HL-60/S4 (cell line): ENCODE measurements around the gene C15orf39.
"Not testable (repeated sequence)": the region's sequence is repeated elsewhere in the genome, so short reads cannot be mapped to it uniquely, and the experiment has no call there.

Source experiments
- in situ Hi-C: fragments of 300-500 bp; cut with MboI; formaldehyde crosslinking; loops from 2 replicates; pipeline ENCODE4 v1.14.3; 2022; ENCODE audit warnings: low sequenced_read_pairs

Gene C15orf39

DNA sequence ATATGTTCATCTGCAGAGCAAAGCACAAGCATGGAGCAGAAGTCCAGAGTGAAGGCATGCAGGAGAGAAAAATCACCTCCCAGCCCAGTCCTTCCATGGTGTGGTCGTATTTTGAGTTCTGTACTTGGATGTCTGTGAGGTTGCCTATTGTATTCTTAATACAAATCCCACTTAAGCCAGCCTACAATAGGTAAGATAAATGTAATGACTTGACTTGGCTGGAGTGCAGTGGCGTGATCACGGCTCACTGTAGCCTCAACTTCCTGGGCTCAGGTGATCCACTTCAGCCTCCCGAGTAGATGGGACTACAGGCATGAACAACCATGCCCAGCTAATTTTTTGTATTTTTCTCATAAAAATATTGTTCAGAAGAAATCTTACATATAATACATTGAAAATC, 49.7 kb downstream of the C15orf39 start:
- in situ Hi-C loops: not testable (repeated sequence)

DNA sequence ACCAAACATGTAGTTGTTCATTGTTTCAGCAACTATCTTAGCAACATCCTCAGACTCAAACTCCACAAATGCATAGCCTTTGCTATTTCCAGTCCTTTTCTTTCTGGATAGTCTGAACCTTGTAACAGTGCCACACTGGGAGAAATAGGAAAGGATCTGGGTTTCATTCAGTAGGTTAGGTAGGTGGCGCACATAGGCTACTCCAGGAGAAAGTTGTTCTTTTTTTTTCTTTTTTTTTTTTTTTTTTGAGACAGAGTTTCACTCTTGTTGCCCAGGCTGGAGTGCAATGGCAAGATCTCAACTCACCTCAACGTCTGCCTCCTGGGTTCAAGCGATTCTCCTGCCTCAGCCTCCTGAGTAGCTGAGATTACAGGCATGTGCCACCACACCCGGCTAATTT, 50.6 kb downstream of the C15orf39 start:
- in situ Hi-C loops: not testable (repeated sequence)

DNA sequence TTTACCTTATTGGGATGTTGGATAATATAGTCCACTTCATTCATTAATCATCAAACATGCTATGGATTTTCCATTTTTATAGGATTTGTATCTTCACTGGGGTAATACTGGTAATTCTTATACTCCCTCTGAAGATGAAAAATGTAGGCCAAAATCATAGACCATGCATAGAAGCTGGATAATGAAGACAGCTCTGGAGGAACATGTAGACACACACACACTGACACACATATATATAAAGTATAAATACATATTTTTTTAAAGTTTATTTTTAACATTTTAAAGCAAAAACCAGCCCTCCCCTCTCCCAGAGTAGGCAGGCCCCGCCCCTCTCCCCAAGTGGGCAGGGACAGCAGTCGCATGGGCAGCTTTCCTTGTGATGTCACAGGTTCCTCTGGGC, 56.4 kb downstream of the C15orf39 start, which contains the start of gene GOLGA6C:
GOLGA6C (plus strand) TSS at position 301 of the 400 bp plus-strand sequence. CDS start 265 bp downstream, outside the sequence.
- in situ Hi-C loops: not testable (repeated sequence)

DNA sequence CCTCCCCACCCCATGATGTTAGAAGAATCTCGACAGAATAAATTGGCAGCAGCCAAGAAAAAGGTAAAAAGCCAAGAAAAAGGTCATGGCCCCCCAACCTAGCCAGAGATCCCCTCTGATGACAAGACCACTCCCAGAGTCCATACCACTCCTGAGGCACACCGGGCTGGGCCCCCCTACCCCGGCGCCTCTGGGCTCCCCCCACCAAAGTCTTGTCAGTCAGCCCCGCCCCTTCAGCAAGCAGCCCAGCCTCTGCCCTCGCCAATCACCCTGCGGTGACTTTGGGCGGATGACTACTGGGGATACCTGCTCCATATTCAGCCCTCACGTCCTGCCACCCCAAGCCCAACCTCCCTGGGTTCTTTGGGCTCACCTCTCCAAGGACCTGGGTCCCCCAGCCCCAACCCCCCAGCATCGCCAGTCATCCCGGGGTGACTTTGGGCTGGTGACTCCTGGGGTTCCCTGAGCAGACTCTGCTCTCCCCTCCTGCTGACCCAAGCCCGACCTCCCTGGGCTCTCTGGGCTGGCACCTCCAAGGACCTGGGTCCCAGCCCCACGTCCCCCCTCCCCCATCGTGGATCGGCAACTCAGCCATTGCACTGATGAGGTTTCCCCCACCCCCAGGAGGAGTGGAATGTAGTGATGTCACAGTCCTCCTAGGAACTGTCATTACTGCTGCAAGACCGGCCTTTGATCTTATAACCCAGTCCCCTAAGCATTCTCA, 57.1 kb downstream of the C15orf39 start:
- in situ Hi-C loops: not testable (repeated sequence)

DNA sequence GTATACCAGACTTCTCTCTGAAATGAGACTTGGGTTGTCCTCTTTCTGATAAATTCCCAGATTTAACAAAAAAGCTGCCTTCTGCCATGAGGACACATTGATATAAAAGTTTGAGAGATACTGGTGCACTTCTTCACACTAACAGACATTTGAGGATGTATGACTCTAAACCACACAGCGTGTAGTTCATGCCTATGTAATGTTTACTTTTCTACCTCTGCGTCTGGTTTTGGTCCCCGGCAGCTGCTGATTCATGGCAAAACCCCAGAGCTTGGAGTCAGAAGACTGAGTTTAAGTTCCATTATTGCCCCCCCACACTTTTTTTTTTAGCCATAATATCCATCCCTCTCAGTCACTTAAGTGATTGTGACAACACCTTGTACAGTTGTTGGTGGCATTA, 58.2 kb downstream of the C15orf39 start:
- in situ Hi-C loops: not testable (repeated sequence)
